Neural cell (in vitro differentiated cells): ENCODE results near the gene GMDS.

Experiments used
- EZH2 ChIP-seq: fragments of 200-600, 300-800 bp; shearing (Covaris generic), sonication (generic); IDR thresholded peaks from 2 replicates; pipeline ENCODE4 v1.6.1; 2014; ENCODE audit warnings: antibody characterized with exemption, low read length, borderline replicate concordance, mild to moderate bottlenecking; ENCODE audit not compliant: insufficient read depth, poor library complexity, severe bottlenecking
- TF ChIP-seq, protein P1 (sequence below): fragments of 450-650 bp; IDR thresholded peaks from 2 replicates; pipeline ENCODE4 v1.5.1; 2014; ENCODE audit warnings: antibody characterized with exemption, mild to moderate bottlenecking, moderate library complexity; ENCODE audit not compliant: poor library complexity, severe bottlenecking

DNA sequence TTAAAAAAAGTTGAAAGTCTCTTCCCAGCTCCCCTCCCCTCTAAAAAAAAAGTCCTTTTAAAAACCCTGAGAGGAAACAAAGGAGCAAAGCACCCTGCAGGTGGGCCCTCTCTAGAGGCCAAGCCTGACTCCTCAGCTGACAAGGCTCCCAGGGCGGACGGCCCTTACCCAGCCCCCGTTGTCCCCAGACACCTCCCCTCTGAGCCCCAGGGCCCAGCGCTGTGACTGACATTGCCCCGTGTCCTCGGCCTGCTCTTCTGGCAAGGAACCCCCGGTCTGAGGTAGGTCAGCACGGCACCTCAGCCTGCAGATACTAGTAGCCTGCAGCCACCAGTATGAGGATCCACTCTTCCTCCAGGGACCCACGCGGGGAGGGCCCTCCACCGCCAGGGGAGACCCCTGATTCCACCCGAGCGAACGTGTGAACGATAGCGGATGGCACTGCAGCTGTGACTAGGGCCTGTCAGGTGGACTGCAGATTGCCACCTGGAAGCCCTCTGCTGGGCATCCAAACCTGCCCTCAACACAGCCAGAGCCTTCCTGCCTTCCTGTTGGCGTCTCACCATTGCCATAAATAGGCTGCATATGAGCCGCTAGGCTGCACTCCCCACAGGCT is 601.5 kb downstream of the GMDS start:
- TF ChIP-seq, protein P1, sequence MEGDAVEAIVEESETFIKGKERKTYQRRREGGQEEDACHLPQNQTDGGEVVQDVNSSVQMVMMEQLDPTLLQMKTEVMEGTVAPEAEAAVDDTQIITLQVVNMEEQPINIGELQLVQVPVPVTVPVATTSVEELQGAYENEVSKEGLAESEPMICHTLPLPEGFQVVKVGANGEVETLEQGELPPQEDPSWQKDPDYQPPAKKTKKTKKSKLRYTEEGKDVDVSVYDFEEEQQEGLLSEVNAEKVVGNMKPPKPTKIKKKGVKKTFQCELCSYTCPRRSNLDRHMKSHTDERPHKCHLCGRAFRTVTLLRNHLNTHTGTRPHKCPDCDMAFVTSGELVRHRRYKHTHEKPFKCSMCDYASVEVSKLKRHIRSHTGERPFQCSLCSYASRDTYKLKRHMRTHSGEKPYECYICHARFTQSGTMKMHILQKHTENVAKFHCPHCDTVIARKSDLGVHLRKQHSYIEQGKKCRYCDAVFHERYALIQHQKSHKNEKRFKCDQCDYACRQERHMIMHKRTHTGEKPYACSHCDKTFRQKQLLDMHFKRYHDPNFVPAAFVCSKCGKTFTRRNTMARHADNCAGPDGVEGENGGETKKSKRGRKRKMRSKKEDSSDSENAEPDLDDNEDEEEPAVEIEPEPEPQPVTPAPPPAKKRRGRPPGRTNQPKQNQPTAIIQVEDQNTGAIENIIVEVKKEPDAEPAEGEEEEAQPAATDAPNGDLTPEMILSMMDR: no peak
- no peak for TF ChIP-seq EZH2
